Astrocyte (in vitro differentiated cells and primary cell): Measurements from ENCODE around the gene SSBP3.

ENCODE experiments used
- EZH2 ChIP-seq: IDR thresholded peaks from 2 replicates; pipeline ENCODE4 v1.6.1; 2012; ENCODE audit warnings: mild to moderate bottlenecking, low read length, inconsistent platforms; ENCODE audit not compliant: insufficient read depth
- TF ChIP-seq, protein P1 (sequence below): IDR thresholded peaks from 2 replicates; pipeline ENCODE4 v1.5.1; 2011; ENCODE audit warnings: low read depth, mild to moderate bottlenecking, inconsistent platforms, low read length, moderate library complexity; ENCODE audit not compliant: insufficient read depth

DNA sequence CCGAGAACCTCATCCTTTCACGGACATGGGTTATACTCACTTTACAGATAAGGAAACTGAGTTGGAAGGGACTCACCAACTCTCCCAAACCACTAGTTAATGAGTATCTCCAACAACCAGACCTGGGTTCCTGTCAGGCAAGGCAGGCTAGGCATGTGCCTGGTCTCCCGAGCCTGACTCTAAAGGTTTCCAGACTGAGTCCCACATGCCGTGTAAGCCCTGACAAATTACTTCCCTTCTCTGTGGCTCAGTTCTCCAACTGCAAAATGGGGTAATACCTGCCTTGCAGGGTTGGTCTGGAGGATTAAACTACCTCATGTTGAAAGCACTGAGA, 34.3 kb downstream of the SSBP3 start:
- TF ChIP-seq, protein P1, sequence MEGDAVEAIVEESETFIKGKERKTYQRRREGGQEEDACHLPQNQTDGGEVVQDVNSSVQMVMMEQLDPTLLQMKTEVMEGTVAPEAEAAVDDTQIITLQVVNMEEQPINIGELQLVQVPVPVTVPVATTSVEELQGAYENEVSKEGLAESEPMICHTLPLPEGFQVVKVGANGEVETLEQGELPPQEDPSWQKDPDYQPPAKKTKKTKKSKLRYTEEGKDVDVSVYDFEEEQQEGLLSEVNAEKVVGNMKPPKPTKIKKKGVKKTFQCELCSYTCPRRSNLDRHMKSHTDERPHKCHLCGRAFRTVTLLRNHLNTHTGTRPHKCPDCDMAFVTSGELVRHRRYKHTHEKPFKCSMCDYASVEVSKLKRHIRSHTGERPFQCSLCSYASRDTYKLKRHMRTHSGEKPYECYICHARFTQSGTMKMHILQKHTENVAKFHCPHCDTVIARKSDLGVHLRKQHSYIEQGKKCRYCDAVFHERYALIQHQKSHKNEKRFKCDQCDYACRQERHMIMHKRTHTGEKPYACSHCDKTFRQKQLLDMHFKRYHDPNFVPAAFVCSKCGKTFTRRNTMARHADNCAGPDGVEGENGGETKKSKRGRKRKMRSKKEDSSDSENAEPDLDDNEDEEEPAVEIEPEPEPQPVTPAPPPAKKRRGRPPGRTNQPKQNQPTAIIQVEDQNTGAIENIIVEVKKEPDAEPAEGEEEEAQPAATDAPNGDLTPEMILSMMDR = no peak
- no peak for TF ChIP-seq EZH2
